GM23248 (cell line): ENCODE data around the gene AGFG1. TPM values are rescaled to one million over a fixed set of nuclear protein-coding genes. Genes with fewer than 3 reads are reported as not detected.
"Not testable (repeated sequence)": the region's sequence is repeated elsewhere in the genome, so short reads cannot be mapped to it uniquely, and the experiment has no call there.

ENCODE experiments used
- DNase-seq: peaks from one replicate; pipeline ENCODE4 v3.0.0-alpha.2; 2015
- H2AFZ ChIP-seq: fragments of 200-600 bp; sonication (generic); 2 replicates; pipeline ENCODE4 v1.6.1; 2016; ENCODE audit warnings: antibody characterized with exemption
- H3F3A ChIP-seq: fragments of 200-600 bp; sonication (generic); 2 replicates; pipeline ENCODE4 v1.6.1; 2016; ENCODE audit warnings: mild to moderate bottlenecking, antibody characterized with exemption, mixed run types; ENCODE audit not compliant: insufficient read depth
- H3K27ac ChIP-seq: fragments of 200-600 bp; sonication (generic); 2 replicates; pipeline ENCODE4 v1.5.1; 2016; ENCODE audit warnings: mild to moderate bottlenecking
- H3K27me3 ChIP-seq: fragments of 200-600 bp; sonication (generic); replicated peaks from 2 replicates; pipeline ENCODE4 v1.6.1; 2016; ENCODE audit warnings: mild to moderate bottlenecking; ENCODE audit not compliant: insufficient read depth
- H3K36me3 ChIP-seq: fragments of 200-600 bp; sonication (generic); 2 replicates; pipeline ENCODE4 v1.6.1; 2016; ENCODE audit warnings: low read depth, mild to moderate bottlenecking
- H3K4me1 ChIP-seq: fragments of 200-600 bp; sonication (generic); 2 replicates; pipeline ENCODE4 v1.6.1; 2016; ENCODE audit warnings: mild to moderate bottlenecking; ENCODE audit not compliant: insufficient read depth
- H3K4me2 ChIP-seq: fragments of 200-600 bp; sonication (generic); one replicate; pipeline ENCODE4 v1.6.1; 2016; ENCODE audit warnings: mild to moderate bottlenecking; ENCODE audit not compliant: unreplicated experiment
- H3K4me3 ChIP-seq: fragments of 200-600 bp; sonication (generic); 2 replicates; pipeline ENCODE4 v1.5.1; 2016; ENCODE audit warnings: mild to moderate bottlenecking
- H3K79me2 ChIP-seq: fragments of 200-600 bp; sonication (generic); 2 replicates; pipeline ENCODE4 v1.6.1; 2016; ENCODE audit warnings: mild to moderate bottlenecking; ENCODE audit not compliant: insufficient read depth
- H3K9ac ChIP-seq: fragments of 200-600 bp; sonication (generic); 2 replicates; pipeline ENCODE4 v1.6.1; 2016; ENCODE audit warnings: mild to moderate bottlenecking
- H3K9me2 ChIP-seq: fragments of 200-600 bp; sonication (generic); 2 replicates; pipeline ENCODE4 v1.6.1; 2016; ENCODE audit warnings: mixed run types, mild to moderate bottlenecking, moderate library complexity; ENCODE audit not compliant: insufficient read depth
- H3K9me3 ChIP-seq: fragments of 200-600 bp; sonication (generic); one replicate; pipeline ENCODE4 v1.6.1; 2017; ENCODE audit warnings: low read depth
- H4K20me1 ChIP-seq: fragments of 200-600 bp; sonication (generic); 2 replicates; pipeline ENCODE4 v1.6.0; 2016; ENCODE audit not compliant: insufficient read depth
- EZH2 ChIP-seq: fragments of 200-600 bp; sonication (generic); IDR thresholded peaks from 2 replicates; pipeline ENCODE4 v1.6.1; 2018; ENCODE audit warnings: antibody characterized with exemption, mild to moderate bottlenecking; ENCODE audit not compliant: insufficient read depth, poor library complexity, severe bottlenecking
- EZH2phosphoT487 ChIP-seq: fragments of 200-600 bp; sonication (generic); IDR thresholded peaks from 2 replicates; pipeline ENCODE4 v1.6.1; 2018; ENCODE audit warnings: antibody characterized with exemption, moderate library complexity, mild to moderate bottlenecking, low read depth; ENCODE audit not compliant: insufficient read depth
- WGBS, 2 experiments: methylation state at CpG; one replicate each; pipeline ENCODE4 v1.1.6; 2015 to 2017; ENCODE audit warnings: low lambda C conversion rate in 2 of 2, low coverage in 1 of 2; ENCODE audit errors: missing lambda C conversion rate in 2 of 2; 5-methylcytosine and 5-hydroxymethylcytosine counted together
- in situ Hi-C: fragments of 300-500 bp; cut with MboI; formaldehyde crosslinking; loops from 2 replicates; pipeline ENCODE4 v1.15.0; 2020
- polyA plus RNA-seq: library from polyadenylated mRNA; unstranded; fragments of >200 nt; fragmentation: Nextera tagmentation; extraction: Ambion mirVana; gene quantifications from 2 replicates; pipeline ENCODE4 v1.2.1, GENCODE V29; 2016
- total RNA-seq: library from RNA; depleted of rRNA; stranded (reverse); fragments of >200 nt; shearing (Covaris generic); gene quantifications from 2 replicates; pipeline ENCODE4 v1.2.3, GENCODE V29; 2014

AGFG1 gene
- total and polyA plus RNA-seq, 2 experiments from 2014 or later, result 16.5 to 144 TPM

GRCh38 chr2:227582369-227582768 is 110.4 kb downstream of the AGFG1 start:
- Histone ChIP-seq H2AFZ (no peak overlapping the region), H3K9ac (no peak overlapping the region), H3K4me3 (no peak overlapping the region), H3F3A (no peaks in the 10 kb centered on the region; the same call in 1 of the 2 replicates), H3K36me3 (no peaks in the 10 kb centered on the region), H3K4me1 (no peaks in the 10 kb centered on the region), H3K4me2 (no peak overlapping the region), H4K20me1 (0 out of 2 replicates have a peak, but pooled peaks cover 3% of the 10 kb centered on the region), H3K9me3 (no peaks in the 10 kb centered on the region), H3K27ac (no peak overlapping the region), H3K27me3 (no peaks in the 10 kb centered on the region), H3K9me2 (no peaks in the 10 kb centered on the region), H3K79me2 (no peaks in the 10 kb centered on the region)
- in situ Hi-C loops, result no loop called here
- DNase-seq, result no peak
- TF ChIP-seq EZH2, result no peak
- TF ChIP-seq EZH2phosphoT487, result no peak

- in situ Hi-C loops, result no loop called here
- TF ChIP-seq EZH2 (no peak), EZH2phosphoT487 (no peak)
- Histone ChIP-seq H2AFZ (no peak overlapping the region), H3K27ac (no peak overlapping the region), H3K4me3 (no peak overlapping the region), H3K4me2 (no peak overlapping the region), H3K9me3 (no peaks in the 10 kb centered on the region), H3K36me3 (no peaks in the 10 kb centered on the region), H3F3A (no peaks in the 10 kb centered on the region), H3K4me1 (no peaks in the 10 kb centered on the region), H3K9me2 (no peaks in the 10 kb centered on the region), H3K79me2 (no peaks in the 10 kb centered on the region), H3K9ac (no peak overlapping the region), H4K20me1 (no peaks in the 10 kb centered on the region), H3K27me3 (no peaks in the 10 kb centered on the region)
- WGBS, 2 experiments, result 50 to 67% methylated on average over 1 of the region's 1 CpG
- no peak for DNase-seq
Measured at GRCh38 chr2:227592694-227593387, 120.9 kb downstream of the AGFG1 start.

- 40 to 45% methylated on average over 4 of the region's 4 CpGs for WGBS, 2 experiments
- Histone ChIP-seq H3K27me3 (no peaks in the 10 kb centered on the region), H3K4me1 (no peaks in the 10 kb centered on the region), H3F3A (no peaks in the 10 kb centered on the region), H3K9ac (no peak overlapping the region), H2AFZ (no peak overlapping the region), H4K20me1 (no peaks in the 10 kb centered on the region), H3K79me2 (no peaks in the 10 kb centered on the region), H3K9me2 (no peaks in the 10 kb centered on the region), H3K4me2 (no peak overlapping the region), H3K4me3 (no peak overlapping the region), H3K9me3 (no peaks in the 10 kb centered on the region), H3K27ac (no peak overlapping the region), H3K36me3 (no peaks in the 10 kb centered on the region)
- in situ Hi-C loops, result no loop called here
- TF ChIP-seq EZH2 (no peak), EZH2phosphoT487 (no peak)
- no peak for DNase-seq
Measured at GRCh38 chr2:227595797-227596196, 123.8 kb downstream of the AGFG1 start.

- no peak for DNase-seq
- Histone ChIP-seq H3K9ac (no peak overlapping the region), H4K20me1 (no peaks in the 10 kb centered on the region), H3K27me3 (no peaks in the 10 kb centered on the region), H3K79me2 (no peaks in the 10 kb centered on the region), H3K4me3 (no peak overlapping the region), H3K4me2 (no peak overlapping the region), H3K36me3 (no peaks in the 10 kb centered on the region), H3K27ac (no peak overlapping the region), H3K9me2 (no peaks in the 10 kb centered on the region), H3F3A (no peaks in the 10 kb centered on the region), H3K9me3 (no peaks in the 10 kb centered on the region), H3K4me1 (no peaks in the 10 kb centered on the region), H2AFZ (no peak overlapping the region)
- TF ChIP-seq EZH2phosphoT487, result no peak
- TF ChIP-seq EZH2, result no peak
- in situ Hi-C loops, result no loop called here
Measured at GRCh38 chr2:227597036-227597435, 125.1 kb downstream of the AGFG1 start.

- Histone ChIP-seq H3K4me3 (no peak overlapping the region), H3K4me2 (no peak overlapping the region), H3K36me3 (no peaks in the 10 kb centered on the region), H3K27me3 (no peaks in the 10 kb centered on the region), H2AFZ (no peak overlapping the region), H3K9me3 (no peaks in the 10 kb centered on the region), H3K79me2 (no peaks in the 10 kb centered on the region), H3K9me2 (no peaks in the 10 kb centered on the region), H3K27ac (no peak overlapping the region), H3F3A (no peaks in the 10 kb centered on the region), H4K20me1 (no peaks in the 10 kb centered on the region), H3K4me1 (no peaks in the 10 kb centered on the region), H3K9ac (no peak overlapping the region)
- 78 to 82% methylated on average over 4 of the region's 4 CpGs for WGBS, 2 experiments
- no peak for DNase-seq
- in situ Hi-C loops, result no loop called here
- TF ChIP-seq EZH2phosphoT487 (no peak), EZH2 (no peak)
Measured at GRCh38 chr2:227597998-227598397, 126.0 kb downstream of the AGFG1 start.

- H3K4me2 ChIP-seq, H3K9me3 ChIP-seq, H4K20me1 ChIP-seq, H3K36me3 ChIP-seq, H3K9me2 ChIP-seq, DNase-seq, H3K4me3 ChIP-seq, H3K27ac ChIP-seq, H2AFZ ChIP-seq, H3K27me3 ChIP-seq, H3K9ac ChIP-seq, in situ Hi-C loops, H3K79me2 ChIP-seq, H3F3A ChIP-seq, H3K4me1 ChIP-seq: not testable (repeated sequence)
- WGBS, 2 experiments, result 69 to 79% methylated on average over 15 to 16 of the region's 16 CpGs
Measured at GRCh38 chr2:227598835-227599503, 127.0 kb downstream of the AGFG1 start, which contains the start of gene SCYGR2. SCYGR2 (plus strand) TSS chr2:227598893; CDS start chr2:227598893, 0 bp downstream.
